NCI-H774 (cell line): ENCODE results near the gene ANKRD17.
A peak's percentile ranks its signal among the peaks of the same experiment; 100 is the strongest.
"Not testable (repeated sequence)": the region's sequence is repeated elsewhere in the genome, so short reads cannot be mapped to it uniquely, and the experiment has no call there.

ENCODE experiments used
- DNase-seq: peaks from one replicate; lab custom pipeline; 2025; lab: John Stamatoyannopoulos, UW

The ANKRD17 gene

GRCh38 chr4:73244945-73245601, 13.5 kb downstream of the ANKRD17 start:
- no peak for DNase-seq

GRCh38 chr4:73237044-73237443, 21.6 kb downstream of the ANKRD17 start:
- no peak for DNase-seq

- DNase-seq = no peak
These were observed 22.4 kb downstream of the ANKRD17 start for GRCh38 chr4:73236151-73236550.

GRCh38 chr4:73234712-73235111, 23.9 kb downstream of the ANKRD17 start:
- no peak for DNase-seq

GRCh38 chr4:73231518-73232487, 26.8 kb downstream of the ANKRD17 start:
- DNase-seq = no peak

- no peak for DNase-seq
These were observed 27.6 kb downstream of the ANKRD17 start for GRCh38 chr4:73230865-73231517.

DNA sequence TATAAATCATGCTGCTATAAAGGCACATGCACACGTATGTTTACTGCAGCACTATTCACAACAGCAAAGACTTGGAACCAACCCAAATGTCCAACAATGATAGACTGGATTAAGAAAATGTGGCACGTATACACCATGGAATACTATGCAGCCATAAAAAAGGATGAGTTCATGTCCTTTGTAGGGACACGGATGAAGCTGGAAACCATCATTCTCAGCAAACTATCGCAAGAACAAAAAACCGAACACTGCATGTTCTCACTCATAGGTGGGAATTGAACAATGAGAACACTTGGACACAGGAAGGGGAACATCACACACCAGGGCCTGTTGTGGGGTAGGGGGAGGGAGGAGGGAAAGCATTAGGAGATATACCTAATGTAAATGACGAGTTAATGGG, 29.8 kb downstream of the ANKRD17 start:
- not testable (repeated sequence) for DNase-seq

- no peak for DNase-seq
These were observed 33.7 kb downstream of the ANKRD17 start for GRCh38 chr4:73224886-73225285.

- no peak for DNase-seq
These were observed 35.3 kb downstream of the ANKRD17 start for GRCh38 chr4:73223258-73223650.

GRCh38 chr4:73222466-73223257, 35.9 kb downstream of the ANKRD17 start:
- DNase-seq = peak; percentile 90

- no peak for DNase-seq
These were observed 36.9 kb downstream of the ANKRD17 start for GRCh38 chr4:73221734-73222133.

- no peak for DNase-seq
These were observed 37.8 kb downstream of the ANKRD17 start for GRCh38 chr4:73220815-73221214.

GRCh38 chr4:73213916-73214653, 44.5 kb downstream of the ANKRD17 start:
- no peak for DNase-seq

DNA sequence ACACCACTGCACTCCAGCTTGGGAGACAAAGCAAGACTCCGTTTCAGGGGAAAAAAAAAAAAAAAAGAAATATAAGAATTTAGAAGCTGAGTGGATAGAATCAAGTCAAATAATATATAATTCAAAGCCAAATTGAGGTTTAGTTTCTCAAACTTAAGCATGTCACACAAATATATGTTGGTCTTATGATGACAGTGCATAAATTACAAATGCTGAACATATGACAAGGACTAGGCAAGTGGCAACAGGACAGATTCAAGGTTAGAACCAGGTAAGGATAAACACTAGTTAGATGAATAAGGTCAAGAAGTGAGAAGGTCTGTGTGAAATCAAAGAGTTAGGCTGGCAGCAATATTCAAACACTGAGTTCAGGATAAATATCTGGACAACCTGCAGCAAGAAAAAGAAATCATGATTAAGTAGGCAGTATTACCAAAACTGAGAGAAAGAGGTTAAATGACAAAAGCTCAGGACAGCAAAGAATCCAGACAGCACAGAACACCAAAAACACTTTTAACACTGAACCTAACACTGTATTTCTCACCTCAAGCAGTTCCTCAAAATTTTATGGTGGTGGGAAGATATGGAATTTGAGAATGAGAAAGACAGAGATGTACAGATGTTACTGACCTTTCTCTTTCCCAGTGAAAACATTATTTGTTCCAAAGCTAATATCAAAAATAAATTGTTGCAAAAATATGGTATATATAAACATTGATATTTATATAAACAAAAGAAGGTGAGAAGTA, 45.4 kb downstream of the ANKRD17 start:
- no peak for DNase-seq

GRCh38 chr4:73211968-73212367, 46.6 kb downstream of the ANKRD17 start:
- no peak for DNase-seq

- no peak for DNase-seq
These were observed 50.2 kb downstream of the ANKRD17 start for GRCh38 chr4:73208376-73208775.

GRCh38 chr4:73206236-73206635, 52.4 kb downstream of the ANKRD17 start:
- no peak for DNase-seq

GRCh38 chr4:73205482-73205881, 53.1 kb downstream of the ANKRD17 start:
- DNase-seq = no peak

- DNase-seq = not testable (repeated sequence)
These were observed 54.6 kb downstream of the ANKRD17 start for GRCh38 chr4:73203976-73204375.

DNA sequence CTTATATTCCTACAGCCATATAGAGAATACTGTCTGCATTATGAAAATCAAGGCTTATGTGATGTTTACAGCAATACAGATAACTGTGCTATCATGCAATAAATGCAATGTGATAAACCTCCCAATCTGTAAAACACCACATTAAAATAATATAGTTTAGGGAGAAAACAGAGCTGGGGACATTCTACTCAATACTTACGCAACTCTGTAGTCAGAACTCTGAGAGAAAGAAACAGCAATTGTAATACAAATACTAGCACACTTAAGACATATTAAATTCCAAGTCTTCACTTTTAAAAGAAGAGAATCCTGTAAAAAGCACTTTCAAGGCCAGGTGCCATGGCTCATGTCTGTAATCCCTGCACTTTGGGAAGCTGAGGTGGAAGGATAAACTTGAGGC, 61.4 kb downstream of the ANKRD17 start:
- DNase-seq = no peak
